Osteoblast (primary cell): Measurements from ENCODE around the gene SRPRB. TPM values are rescaled to one million over a fixed set of nuclear protein-coding genes. Genes with fewer than 3 reads are reported as not detected.

Experiments
- DNase-seq: peaks from one replicate; pipeline ENCODE4 v3.0.0; 2011; ENCODE audit warnings: low spot score, mixed read lengths; ENCODE audit not compliant: insufficient read length; ENCODE audit errors: missing footprints
- H2AFZ ChIP-seq: 2 replicates; pipeline ENCODE4 v1.6.0; 2011; ENCODE audit warnings: mild to moderate bottlenecking, low read length
- H3K27ac ChIP-seq: 2 replicates; pipeline ENCODE4 v1.5.1; 2011; ENCODE audit warnings: mild to moderate bottlenecking, low read depth, low read length, moderate library complexity
- H3K27me3 ChIP-seq: 2 replicates; pipeline ENCODE4 v1.6.0; 2012; ENCODE audit warnings: mild to moderate bottlenecking, control low read depth, inconsistent platforms, low read length, moderate library complexity; ENCODE audit not compliant: insufficient read depth
- H3K36me3 ChIP-seq: 2 replicates; pipeline ENCODE4 v1.5.1; 2011; ENCODE audit warnings: mild to moderate bottlenecking, low read length, control low read depth, moderate library complexity; ENCODE audit not compliant: insufficient read depth
- H3K4me1 ChIP-seq: 2 replicates; pipeline ENCODE4 v1.5.1; 2011; ENCODE audit warnings: mild to moderate bottlenecking, low read length, control low read depth, moderate library complexity; ENCODE audit not compliant: insufficient read depth
- H3K4me2 ChIP-seq: 2 replicates; pipeline ENCODE4 v1.6.0; 2011; ENCODE audit warnings: mild to moderate bottlenecking, low read length; ENCODE audit not compliant: insufficient read depth
- H3K4me3 ChIP-seq: fragments of 200-600 bp; sonication (generic); 3 replicates; pipeline ENCODE4 v1.5.1; 2012; ENCODE audit warnings: mild to moderate bottlenecking, low read length, inconsistent platforms; ENCODE audit not compliant: insufficient read depth
- H3K79me2 ChIP-seq: 2 replicates; pipeline ENCODE4 v1.6.0; 2012; ENCODE audit warnings: mild to moderate bottlenecking, low read length, control low read depth, inconsistent platforms; ENCODE audit not compliant: insufficient read depth
- H3K9me3 ChIP-seq: 2 replicates; pipeline ENCODE4 v1.5.1; 2011; ENCODE audit warnings: low read depth, low read length, control low read depth
- H4K20me1 ChIP-seq: 2 replicates; pipeline ENCODE4 v1.6.0; 2012; ENCODE audit warnings: mild to moderate bottlenecking, low read length, control low read depth; ENCODE audit not compliant: insufficient read depth
- CTCF ChIP-seq: IDR thresholded peaks from 2 replicates; pipeline ENCODE4 v1.5.1; 2011; ENCODE audit warnings: mild to moderate bottlenecking, low read depth, low read length, moderate library complexity; ENCODE audit errors: extremely low read depth
- total RNA-seq: library from RNA; depleted of rRNA; stranded (reverse); fragments of >200 nt; gene quantifications from 2 replicates; pipeline ENCODE4 v1.2.3, GENCODE V29; 2012

Gene SRPRB
- total RNA-seq, 1 donor, result 80.3 TPM

- no peaks in the 10 kb centered on the region for H3K9me3 ChIP-seq
Observed at GRCh38 chr3:133767607-133768006, 38.0 kb upstream of the SRPRB start.

GRCh38 chr3:133769536-133769935, 36.1 kb upstream of the SRPRB start:
- TF ChIP-seq CTCF, result no peak
- Histone ChIP-seq H3K27ac (no peak overlapping the region), H2AFZ (no peak overlapping the region), H3K4me3 (no peak overlapping the region), H3K4me2 (no peak overlapping the region), H3K36me3 (no peaks in the 10 kb centered on the region), H3K79me2 (no peaks in the 10 kb centered on the region), H3K27me3 (no peaks in the 10 kb centered on the region), H3K4me1 (no peaks in the 10 kb centered on the region), H4K20me1 (no peaks in the 10 kb centered on the region), H3K9me3 (no peaks in the 10 kb centered on the region)
- no peak for DNase-seq

More at GRCh38 chr3:133767607-133768006, 38.0 kb upstream of the SRPRB start:
- H2AFZ ChIP-seq, result no peak overlapping the region
- no peak overlapping the region for H3K4me3 ChIP-seq
- H4K20me1 ChIP-seq, result no peaks in the 10 kb centered on the region
- H3K4me2 ChIP-seq, result no peak overlapping the region
- H3K27ac ChIP-seq, result no peak overlapping the region
- TF ChIP-seq CTCF, result no peak
- no peaks in the 10 kb centered on the region for H3K36me3 ChIP-seq
- H3K27me3 ChIP-seq, result no peaks in the 10 kb centered on the region
- H3K79me2 ChIP-seq, result no peaks in the 10 kb centered on the region
- DNase-seq, result no peak
- no peaks in the 10 kb centered on the region for H3K4me1 ChIP-seq

- no peak overlapping the region for H3K4me2 ChIP-seq
- no peaks in the 10 kb centered on the region for H3K27me3 ChIP-seq
- no peak for DNase-seq
- no peaks in the 10 kb centered on the region for H4K20me1 ChIP-seq
- no peak overlapping the region for H3K4me3 ChIP-seq
- no peak overlapping the region for H2AFZ ChIP-seq
- no peaks in the 10 kb centered on the region for H3K79me2 ChIP-seq
- H3K36me3 ChIP-seq, result no peaks in the 10 kb centered on the region
- no peak for TF ChIP-seq CTCF
- no peaks in the 10 kb centered on the region for H3K4me1 ChIP-seq
- no peaks in the 10 kb centered on the region for H3K9me3 ChIP-seq
- no peak overlapping the region for H3K27ac ChIP-seq
Observed at GRCh38 chr3:133773732-133774131, 31.9 kb upstream of the SRPRB start.

GRCh38 chr3:133775309-133775708, 30.3 kb upstream of the SRPRB start:
- Histone ChIP-seq H3K4me1 (no peaks in the 10 kb centered on the region), H3K27me3 (no peaks in the 10 kb centered on the region), H3K9me3 (no peaks in the 10 kb centered on the region), H3K79me2 (no peaks in the 10 kb centered on the region), H3K4me3 (no peak overlapping the region), H4K20me1 (no peaks in the 10 kb centered on the region), H3K27ac (no peak overlapping the region), H3K4me2 (no peak overlapping the region), H3K36me3 (no peaks in the 10 kb centered on the region), H2AFZ (no peak overlapping the region)
- TF ChIP-seq CTCF, result no peak
- no peak for DNase-seq
